ENCODE measurements around the gene TRAPPC12.
"Not testable (repeated sequence)": the region's sequence is repeated elsewhere in the genome, so short reads cannot be mapped to it uniquely, and the experiment has no call there.

Gene TRAPPC12

GRCh38 chr2:3432693-3433338 is 53.3 kb downstream of the TRAPPC12 start:
- no peak for DNase-seq (ENCODE audit: low read depth in 2 of 2)

- no peak for DNase-seq (ENCODE audit: low read depth in 2 of 2)
Measured at GRCh38 chr2:3433339-3433699, 53.8 kb downstream of the TRAPPC12 start.

- DNase-seq (ENCODE audit: low read depth in 2 of 2), result no peak
Measured at GRCh38 chr2:3433776-3434400, 54.4 kb downstream of the TRAPPC12 start.

- DNase-seq (ENCODE audit: low read depth in 2 of 2), result no peak
Measured at GRCh38 chr2:3434654-3435053, 55.2 kb downstream of the TRAPPC12 start.

- DNase-seq (ENCODE audit: low read depth in 2 of 2), result no peak
Measured at GRCh38 chr2:3435445-3435844, 56.0 kb downstream of the TRAPPC12 start.

GRCh38 chr2:3440477-3440876 is 61.0 kb downstream of the TRAPPC12 start:
- DNase-seq (ENCODE audit: low read depth in 2 of 2), result no peak

- no peak for DNase-seq (ENCODE audit: low read depth in 2 of 2)
Measured at GRCh38 chr2:3441465-3441864, 62.0 kb downstream of the TRAPPC12 start.

- DNase-seq (ENCODE audit: low read depth in 2 of 2), result no peak
Measured at GRCh38 chr2:3442185-3442584, 62.7 kb downstream of the TRAPPC12 start.

- DNase-seq (ENCODE audit: low read depth in 2 of 2), result no peak
Measured at GRCh38 chr2:3443083-3443482, 63.6 kb downstream of the TRAPPC12 start.

- no peak for DNase-seq (ENCODE audit: low read depth in 2 of 2)
Measured at GRCh38 chr2:3443506-3444084, 64.1 kb downstream of the TRAPPC12 start.

- DNase-seq (ENCODE audit: low read depth in 2 of 2), result no peak
Measured at GRCh38 chr2:3445891-3446290, 66.4 kb downstream of the TRAPPC12 start.

GRCh38 chr2:3446381-3446780 is 66.9 kb downstream of the TRAPPC12 start:
- no peak for DNase-seq (ENCODE audit: low read depth in 2 of 2)

GRCh38 chr2:3447186-3447585 is 67.7 kb downstream of the TRAPPC12 start:
- DNase-seq (ENCODE audit: low read depth in 2 of 2), result not testable (repeated sequence)

GRCh38 chr2:3447789-3448317 is 68.4 kb downstream of the TRAPPC12 start:
- DNase-seq (ENCODE audit: low read depth in 2 of 2), result no peak

GRCh38 chr2:3448441-3448911 is 69.0 kb downstream of the TRAPPC12 start:
- DNase-seq (ENCODE audit: low read depth in 2 of 2), result not testable (repeated sequence)

- no peak for DNase-seq (ENCODE audit: low read depth in 2 of 2)
Measured at GRCh38 chr2:3449086-3449485, 69.6 kb downstream of the TRAPPC12 start.

- no peak for DNase-seq (ENCODE audit: low read depth in 2 of 2)
Measured at GRCh38 chr2:3449936-3450335, 70.4 kb downstream of the TRAPPC12 start.

- DNase-seq (ENCODE audit: low read depth in 2 of 2), result no peak
Measured at GRCh38 chr2:3450385-3451010, 71.0 kb downstream of the TRAPPC12 start.

- DNase-seq (ENCODE audit: low read depth in 2 of 2), result no peak
Measured at GRCh38 chr2:3451169-3451568, 71.7 kb downstream of the TRAPPC12 start.

- no peak for DNase-seq (ENCODE audit: low read depth in 2 of 2)
Measured at GRCh38 chr2:3451926-3452671, 72.6 kb downstream of the TRAPPC12 start.

- no peak for DNase-seq (ENCODE audit: low read depth in 2 of 2)
Measured at GRCh38 chr2:3453190-3453999, 73.9 kb downstream of the TRAPPC12 start.
